HG02870 (cell line): Measurements from ENCODE around the gene GBP1.
"Not testable (repeated sequence)": the region's sequence is repeated elsewhere in the genome, so short reads cannot be mapped to it uniquely, and the experiment has no call there.

Experiments
- ATAC-seq: cut with Tn5 transposase; IDR thresholded peaks from one replicate; pipeline ENCODE4 v1.9.1; 2021; ENCODE audit warnings: mild to moderate bottlenecking, moderate library complexity; ENCODE audit not compliant: unreplicated experiment

GBP1 gene

GRCh38 chr1:89051955-89052312, 13.1 kb downstream of the GBP1 start:
- ATAC-seq = no peak

GRCh38 chr1:89051300-89051954, 13.6 kb downstream of the GBP1 start:
- ATAC-seq = no peak

GRCh38 chr1:89050649-89051033, 14.4 kb downstream of the GBP1 start:
- ATAC-seq = no peak

- not testable (repeated sequence) for ATAC-seq
Observed at GRCh38 chr1:89049901-89050648, 14.9 kb downstream of the GBP1 start.

- ATAC-seq = not testable (repeated sequence)
Observed at GRCh38 chr1:89049187-89049586, 15.8 kb downstream of the GBP1 start.

- ATAC-seq = no peak
Observed at GRCh38 chr1:89047734-89048133, 17.3 kb downstream of the GBP1 start.

- ATAC-seq = peak; percentile 86
Observed at GRCh38 chr1:89046318-89047183, 18.5 kb downstream of the GBP1 start.

- no peak for ATAC-seq
Observed at GRCh38 chr1:89044970-89045721, 19.9 kb downstream of the GBP1 start.

- ATAC-seq = no peak
Observed at GRCh38 chr1:89043940-89044339, 21.1 kb downstream of the GBP1 start.

- ATAC-seq = no peak
Observed at GRCh38 chr1:89042491-89042890, 22.5 kb downstream of the GBP1 start.

- no peak for ATAC-seq
Observed at GRCh38 chr1:89041721-89042120, 23.3 kb downstream of the GBP1 start.

- peak; percentile 98 for ATAC-seq
Observed at GRCh38 chr1:89041119-89041641, 23.8 kb downstream of the GBP1 start.

- no peak for ATAC-seq
Observed at GRCh38 chr1:89040315-89040626, 24.7 kb downstream of the GBP1 start.

- ATAC-seq = no peak
Observed at GRCh38 chr1:89037186-89037585, 27.8 kb downstream of the GBP1 start.

- ATAC-seq = no peak
Observed at GRCh38 chr1:89035080-89035479, 29.9 kb downstream of the GBP1 start.

- ATAC-seq = not testable (repeated sequence)
Observed at GRCh38 chr1:89034004-89034403, 31.0 kb downstream of the GBP1 start.

GRCh38 chr1:89029051-89029450, 36.0 kb downstream of the GBP1 start:
- not testable (repeated sequence) for ATAC-seq

GRCh38 chr1:89025928-89026327, 39.1 kb downstream of the GBP1 start:
- no peak for ATAC-seq

GRCh38 chr1:89023026-89023425, 42.0 kb downstream of the GBP1 start:
- ATAC-seq = no peak

- ATAC-seq = peak; percentile 71
Observed at GRCh38 chr1:89022167-89022959, 42.6 kb downstream of the GBP1 start, which contains the start of gene GBP3. GBP3 (minus strand) TSS chr1:89022866; CDS start chr1:89020721, 2,145 bp downstream.
